Lower leg skin (tissue), 4 donors: ENCODE data around the gene GUCY2D. TPM values are rescaled to one million over a fixed set of nuclear protein-coding genes. Genes with fewer than 3 reads are reported as not detected.

ENCODE experiments used
- DNase-seq, 2 donors: peaks; one replicate each; pipeline ENCODE4 v3.0.0-alpha.2; 2019; ENCODE audit warnings: low spot score in 2 of 2
- H3K4me3 ChIP-seq: fragments of 200-600 bp; sonication (generic); 2 replicates; pipeline ENCODE4 v1.5.1; 2017; ENCODE audit warnings: mild to moderate bottlenecking, low read depth; ENCODE audit not compliant: poor library complexity, severe bottlenecking
- CTCF ChIP-seq, 3 donors: fragments of 450-650 bp; IDR thresholded peaks; one replicate each; pipeline ENCODE4 v1.5.1; 2016; ENCODE audit warnings: antibody characterized with exemption in 3 of 3, mild to moderate bottlenecking in 3 of 3, moderate library complexity in 2 of 3
- POLR2A ChIP-seq, 2 donors: fragments of 450-650 bp; IDR thresholded peaks; one replicate each; pipeline ENCODE4 v1.6.1; 2016 to 2017; ENCODE audit warnings: antibody characterized with exemption in 2 of 2, mild to moderate bottlenecking in 1 of 2, moderate library complexity in 1 of 2
- WGBS, 2 donors: methylation state at CpG; one replicate each; pipeline ENCODE4 v1.1.5; 2018; 5-methylcytosine and 5-hydroxymethylcytosine counted together
- intact Hi-C: fragments of 100-400 bp; cut with DNase I; formaldehyde crosslinking; loops from one replicate; pipeline ENCODE4 v1.15.0; 2023; ENCODE audit warnings: low total_unique reads
- total RNA-seq, 4 donors: library from RNA; depleted of rRNA; stranded (reverse); fragments of >200 nt; gene quantifications; one replicate each; pipeline ENCODE4 v1.1.0, GENCODE V29; 2016

The GUCY2D gene
- total RNA-seq, 4 donors from 2014 or later = 0.13 TPM; not detected in 3

GRCh38 chr17:8069587-8069860 lies 67.1 kb downstream of the GUCY2D start:
- TF ChIP-seq POLR2A (IDR thresholded peaks at IDR 0.05) (no peak), CTCF (IDR thresholded peaks at IDR 0.05) (no peak)
- 57 to 72% methylated on average over 3 of the region's 3 CpGs for WGBS, 2 donors

More at GRCh38 chr17:8069587-8069860, 67.1 kb downstream of the GUCY2D start:
- no peak overlapping the region for H3K4me3 ChIP-seq
- intact Hi-C loops = no loop called here
- DNase-seq = no peak

Other genes starting within 250 kb of the GUCY2D start
- 10 to 100 TPM; 12.5 to 30.9 (median 18.0) TPM for gene KDM6B, start 168.4 kb upstream of the GUCY2D start, total RNA-seq
- gene TMEM88, start 147.5 kb upstream of the GUCY2D start, total RNA-seq = 1 to 10 TPM in 3 of 4 donors, under 1 TPM in 1; 0.91 to 5.9 (median 3.4) TPM
- gene NAA38, start 145.1 kb upstream of the GUCY2D start, total RNA-seq = 100 to 1,000 TPM in 1 of 4 donors, 10 to 100 TPM in 3; 56.8 to 101 (median 91.3) TPM
- gene CYB5D1, start 144.6 kb upstream of the GUCY2D start, total RNA-seq = 10 to 100 TPM in 1 of 4 donors, 1 to 10 TPM in 3; 7.0 to 14.1 (median 9.1) TPM
- gene CHD3, start 113.8 kb upstream of the GUCY2D start, total RNA-seq = 10 to 100 TPM; 36.8 to 71.1 (median 54.8) TPM
- 100 to 1,000 TPM; 111 to 202 (median 172) TPM for gene RNF227, start 86.3 kb upstream of the GUCY2D start, total RNA-seq
- gene KCNAB3, start 72.8 kb upstream of the GUCY2D start, total RNA-seq = under 1 TPM; 0.10 to 0.49 (median 0.24) TPM
- gene TRAPPC1, start 70.7 kb upstream of the GUCY2D start, total RNA-seq = 10 to 100 TPM; 39.8 to 62.5 (median 52.2) TPM
- gene CNTROB, start 70.4 kb upstream of the GUCY2D start, total RNA-seq = 10 to 100 TPM; 23.4 to 43.1 (median 27.0) TPM
- 100 to 1,000 TPM in 1 of 4 donors, 10 to 100 TPM in 3; 13.9 to 116 (median 59.9) TPM for gene ALOX15B, start 36.4 kb downstream of the GUCY2D start, total RNA-seq
- gene ALOX12B, start 85.1 kb downstream of the GUCY2D start, total RNA-seq = 100 to 1,000 TPM; 131 to 246 (median 157) TPM
- 100 to 1,000 TPM in 1 of 4 donors, 10 to 100 TPM in 3; 73.8 to 143 (median 88.2) TPM for gene ALOXE3, start 115.9 kb downstream of the GUCY2D start, total RNA-seq
- gene HES7, start 121.5 kb downstream of the GUCY2D start, total RNA-seq = not detected
- 100 to 1,000 TPM; 197 to 545 (median 266) TPM for gene PER1, start 149.8 kb downstream of the GUCY2D start, total RNA-seq
- gene VAMP2, start 160.3 kb downstream of the GUCY2D start, total RNA-seq = 10 to 100 TPM; 43.5 to 58.9 (median 49.3) TPM
- 10 to 100 TPM; 15.9 to 21.0 (median 17.6) TPM for gene TMEM107, start 173.8 kb downstream of the GUCY2D start, total RNA-seq
- 10 to 100 TPM; 22.0 to 26.6 (median 25.0) TPM for gene BORCS6, start 187.6 kb downstream of the GUCY2D start, total RNA-seq
- 10 to 100 TPM in 2 of 4 donors, 1 to 10 TPM in 2; 3.2 to 12.9 (median 8.6) TPM for gene AURKB, start 208.0 kb downstream of the GUCY2D start, total RNA-seq
- gene CTC1, start 245.4 kb downstream of the GUCY2D start, total RNA-seq = 10 to 100 TPM; 11.2 to 32.0 (median 15.9) TPM
- gene PFAS, start 246.7 kb downstream of the GUCY2D start, total RNA-seq = 10 to 100 TPM in 3 of 4 donors, 1 to 10 TPM in 1; 6.2 to 19.0 (median 15.7) TPM